OCI-LY3 (cell line): Measurements from ENCODE around the gene DHX36.

Source experiments
- H2AFZ ChIP-seq: fragments of 200-600, 300-600 bp; shearing (Covaris generic); 2 replicates; pipeline ENCODE4 v1.6.0; 2014; ENCODE audit warnings: antibody characterized with exemption, low read depth, low read length
- H3K27ac ChIP-seq: fragments of 200-600, 300-600 bp; sonication (generic); 2 replicates; pipeline ENCODE4 v1.5.1; 2014; ENCODE audit warnings: mild to moderate bottlenecking, low read length, moderate library complexity, mixed read lengths
- H3K27me3 ChIP-seq: fragments of 200-600, 300-600 bp; sonication (generic); 2 replicates; pipeline ENCODE4 v1.6.1; 2014; ENCODE audit warnings: low read depth, low read length, mixed read lengths
- H3K36me3 ChIP-seq: fragments of 200-600, 300-600 bp; sonication (generic); replicated peaks from 2 replicates; pipeline ENCODE3; 2014; ENCODE audit warnings: low read depth, low read length, mixed read lengths
- H3K4me1 ChIP-seq: fragments of 300-600, 200-600 bp; sonication (generic); 2 replicates; pipeline ENCODE4 v1.6.1; 2014; ENCODE audit warnings: low read length, mixed read lengths
- H3K4me2 ChIP-seq: fragments of 200-600, 300-600 bp; sonication (generic); 2 replicates; pipeline ENCODE4 v1.6.1; 2014; ENCODE audit warnings: low read length, mixed read lengths
- H3K4me3 ChIP-seq: fragments of 300-600, 200-600 bp; sonication (generic); 2 replicates; pipeline ENCODE4 v1.5.1; 2014; ENCODE audit warnings: antibody characterized with exemption, mild to moderate bottlenecking, low read length, moderate library complexity
- H3K79me2 ChIP-seq: fragments of 300-600, 200-600 bp; shearing (Covaris generic); 2 replicates; pipeline ENCODE4 v1.6.1; 2014; ENCODE audit warnings: mild to moderate bottlenecking, low read length, mixed read lengths
- H3K9ac ChIP-seq: fragments of 300-600, 200-600 bp; shearing (Covaris generic); 2 replicates; pipeline ENCODE4 v1.6.0; 2014; ENCODE audit warnings: mild to moderate bottlenecking, low read length, moderate library complexity
- H3K9me3 ChIP-seq: fragments of 200-600, 300-600 bp; shearing (Covaris generic); 2 replicates; pipeline ENCODE4 v1.6.1; 2014; ENCODE audit warnings: low read length, mixed read lengths; ENCODE audit not compliant: insufficient read depth
- H4K20me1 ChIP-seq: fragments of 200-600, 300-600 bp; sonication (generic); 2 replicates; pipeline ENCODE4 v1.6.1; 2016; ENCODE audit warnings: low read length, mixed read lengths; ENCODE audit not compliant: insufficient read depth
- EZH2phosphoT487 ChIP-seq: fragments of 200-600 bp; shearing (Covaris generic); IDR thresholded peaks from 2 replicates; pipeline ENCODE4 v1.6.1; 2018; ENCODE audit warnings: antibody characterized with exemption, mixed run types, low read depth
- TF ChIP-seq, protein P1 (sequence below): fragments of 200-600, 300-600 bp; sonication (generic); IDR thresholded peaks from 2 replicates; pipeline ENCODE4 v1.5.1; 2014; ENCODE audit warnings: antibody characterized with exemption, low read length, low read depth

Gene DHX36

DNA sequence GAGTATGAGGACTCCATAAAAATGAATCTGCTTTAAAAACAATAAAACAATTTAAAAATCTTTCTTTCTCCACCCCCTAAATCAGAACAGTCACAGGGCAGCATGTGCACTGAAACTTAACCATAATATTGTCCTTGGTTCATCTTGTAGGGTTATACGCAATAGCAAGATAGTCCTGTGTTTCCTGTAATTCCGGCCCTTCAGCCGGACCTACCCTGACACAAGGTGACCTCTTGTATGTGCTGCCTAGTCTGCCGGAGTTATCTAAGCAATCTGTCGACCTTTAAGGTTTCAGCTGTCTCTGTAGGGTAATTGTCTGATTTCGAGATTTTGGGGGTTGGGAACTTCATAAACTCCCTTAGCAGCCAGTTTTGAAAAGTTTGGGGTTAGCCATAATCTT lies 99.9 kb downstream of the DHX36 start:
- no peaks in the 10 kb centered on the region for H3K36me3 ChIP-seq
- no peak overlapping the region for H3K27ac ChIP-seq
- no peak overlapping the region for H3K9ac ChIP-seq
- H3K4me1 ChIP-seq = no peaks in the 10 kb centered on the region
- no peaks in the 10 kb centered on the region for H3K27me3 ChIP-seq
- no peak overlapping the region for H3K4me3 ChIP-seq
- H3K4me2 ChIP-seq = no peak overlapping the region
- no peaks in the 10 kb centered on the region for H3K79me2 ChIP-seq
- H2AFZ ChIP-seq = no peak overlapping the region
- no peaks in the 10 kb centered on the region for H4K20me1 ChIP-seq
- no peaks in the 10 kb centered on the region for H3K9me3 ChIP-seq
- TF ChIP-seq EZH2phosphoT487 = no peak
- TF ChIP-seq, protein P1, sequence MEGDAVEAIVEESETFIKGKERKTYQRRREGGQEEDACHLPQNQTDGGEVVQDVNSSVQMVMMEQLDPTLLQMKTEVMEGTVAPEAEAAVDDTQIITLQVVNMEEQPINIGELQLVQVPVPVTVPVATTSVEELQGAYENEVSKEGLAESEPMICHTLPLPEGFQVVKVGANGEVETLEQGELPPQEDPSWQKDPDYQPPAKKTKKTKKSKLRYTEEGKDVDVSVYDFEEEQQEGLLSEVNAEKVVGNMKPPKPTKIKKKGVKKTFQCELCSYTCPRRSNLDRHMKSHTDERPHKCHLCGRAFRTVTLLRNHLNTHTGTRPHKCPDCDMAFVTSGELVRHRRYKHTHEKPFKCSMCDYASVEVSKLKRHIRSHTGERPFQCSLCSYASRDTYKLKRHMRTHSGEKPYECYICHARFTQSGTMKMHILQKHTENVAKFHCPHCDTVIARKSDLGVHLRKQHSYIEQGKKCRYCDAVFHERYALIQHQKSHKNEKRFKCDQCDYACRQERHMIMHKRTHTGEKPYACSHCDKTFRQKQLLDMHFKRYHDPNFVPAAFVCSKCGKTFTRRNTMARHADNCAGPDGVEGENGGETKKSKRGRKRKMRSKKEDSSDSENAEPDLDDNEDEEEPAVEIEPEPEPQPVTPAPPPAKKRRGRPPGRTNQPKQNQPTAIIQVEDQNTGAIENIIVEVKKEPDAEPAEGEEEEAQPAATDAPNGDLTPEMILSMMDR = no peak

DNA sequence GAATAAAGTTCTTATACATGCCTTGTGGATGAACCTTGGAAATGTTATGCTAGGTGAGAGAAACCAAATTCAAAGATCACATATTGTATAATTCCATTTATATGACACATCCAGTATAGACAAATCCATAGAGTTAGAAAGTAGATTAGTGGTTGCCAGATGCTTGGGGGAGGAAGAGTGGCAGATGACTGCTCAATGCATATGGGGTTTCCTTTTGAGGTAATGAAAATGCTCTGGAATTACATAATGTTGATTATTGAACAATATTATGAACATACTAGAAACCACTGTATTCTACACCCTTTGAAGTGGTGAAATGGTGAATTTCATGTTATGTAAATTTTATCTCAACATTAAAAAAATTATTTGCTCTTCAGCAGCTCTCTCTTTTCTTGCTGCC lies 100.8 kb downstream of the DHX36 start:
- Histone ChIP-seq H3K4me3 (no peak overlapping the region), H3K36me3 (no peaks in the 10 kb centered on the region), H3K9ac (no peak overlapping the region), H3K9me3 (no peaks in the 10 kb centered on the region), H3K4me2 (no peak overlapping the region), H3K27ac (no peak overlapping the region), H3K27me3 (no peaks in the 10 kb centered on the region), H3K79me2 (no peaks in the 10 kb centered on the region), H3K4me1 (no peaks in the 10 kb centered on the region), H2AFZ (no peak overlapping the region), H4K20me1 (no peaks in the 10 kb centered on the region)
- TF ChIP-seq, protein P1 = no peak
- no peak for TF ChIP-seq EZH2phosphoT487
